HG02970 (cell line): ENCODE results near the gene ITGAL.

ENCODE experiments used
- ATAC-seq: cut with Tn5 transposase; IDR thresholded peaks from one replicate; pipeline ENCODE4 v1.9.1; 2021; ENCODE audit warnings: mild to moderate bottlenecking, moderate library complexity, moderate number of reproducible peaks; ENCODE audit not compliant: unreplicated experiment, low FRiP score

ITGAL gene

DNA sequence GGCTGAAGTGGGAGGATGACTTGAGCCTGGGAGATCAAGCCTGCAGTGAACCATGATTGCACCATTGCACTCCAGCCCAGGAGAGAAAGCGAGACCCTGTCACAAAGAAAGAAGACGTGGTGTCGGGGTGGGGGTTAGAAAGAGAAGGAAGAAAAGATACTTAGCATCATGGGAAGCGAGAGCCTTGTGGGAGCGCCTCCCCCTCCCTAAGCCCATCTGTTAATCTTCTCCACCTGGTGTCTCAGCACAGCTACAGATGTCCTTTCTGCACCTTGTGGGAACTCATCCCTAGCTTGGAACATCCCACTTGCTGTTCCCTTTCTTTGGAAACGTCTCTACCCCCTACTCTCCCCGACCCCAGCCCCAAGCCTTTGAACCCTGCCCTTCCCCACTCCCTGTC, 93.0 kb downstream of the ITGAL start:
- ATAC-seq = no peak

GRCh38 chr16:30565984-30566383, 93.4 kb downstream of the ITGAL start:
- ATAC-seq = no peak

DNA sequence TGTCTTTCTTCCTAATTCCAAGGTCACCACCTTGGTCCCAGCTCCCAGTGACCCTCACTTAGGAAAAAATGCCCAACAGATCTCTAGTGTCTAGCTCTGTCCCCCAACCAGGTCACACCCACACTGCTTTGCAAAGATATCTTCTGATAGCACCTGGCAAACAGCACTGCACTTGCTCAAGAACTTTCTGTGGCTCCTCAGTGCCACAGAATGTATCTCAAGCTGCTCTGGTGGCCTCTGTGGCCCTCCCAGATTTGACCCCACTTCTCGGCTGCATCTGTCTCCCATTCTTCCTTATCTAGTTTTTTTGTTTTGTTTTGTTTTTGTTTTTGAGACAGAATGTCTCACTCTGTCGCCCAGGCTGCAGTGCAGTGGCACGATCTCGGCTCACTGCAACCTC, 94.0 kb downstream of the ITGAL start:
- ATAC-seq = no peak

GRCh38 chr16:30567160-30567990, 94.8 kb downstream of the ITGAL start:
- ATAC-seq = no peak

DNA sequence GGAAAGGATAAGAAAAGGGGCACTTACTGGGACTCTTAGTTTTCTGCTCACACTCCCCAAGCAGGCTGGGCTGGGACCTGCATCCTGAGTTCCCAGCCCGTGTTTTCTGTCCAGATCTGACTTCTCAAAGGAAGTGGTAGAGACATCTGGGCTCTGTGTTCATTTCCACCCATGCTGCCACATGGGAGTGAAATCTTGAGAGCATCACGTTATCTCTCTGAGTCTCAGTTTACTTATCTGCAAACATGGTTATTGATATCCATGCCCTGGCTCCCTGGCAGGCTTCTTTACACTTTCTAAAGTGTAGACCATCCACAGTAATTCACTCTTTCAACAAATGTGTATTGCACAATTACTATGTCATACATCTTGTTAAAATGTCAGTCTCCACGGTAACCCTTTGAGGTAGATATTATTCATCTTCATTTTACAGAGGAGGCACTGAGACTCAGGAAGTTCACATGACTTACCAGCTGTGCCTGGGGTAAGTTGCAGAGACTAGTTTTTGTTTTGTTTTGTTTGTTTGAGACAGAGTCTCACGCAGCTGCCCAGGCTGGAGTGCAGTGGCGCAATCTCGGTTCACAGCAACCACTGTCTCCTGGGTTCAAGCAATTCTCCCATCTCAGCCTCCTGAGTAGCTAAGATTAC, 95.6 kb downstream of the ITGAL start:
- ATAC-seq = no peak

GRCh38 chr16:30569281-30569680, 96.7 kb downstream of the ITGAL start:
- ATAC-seq = no peak

DNA sequence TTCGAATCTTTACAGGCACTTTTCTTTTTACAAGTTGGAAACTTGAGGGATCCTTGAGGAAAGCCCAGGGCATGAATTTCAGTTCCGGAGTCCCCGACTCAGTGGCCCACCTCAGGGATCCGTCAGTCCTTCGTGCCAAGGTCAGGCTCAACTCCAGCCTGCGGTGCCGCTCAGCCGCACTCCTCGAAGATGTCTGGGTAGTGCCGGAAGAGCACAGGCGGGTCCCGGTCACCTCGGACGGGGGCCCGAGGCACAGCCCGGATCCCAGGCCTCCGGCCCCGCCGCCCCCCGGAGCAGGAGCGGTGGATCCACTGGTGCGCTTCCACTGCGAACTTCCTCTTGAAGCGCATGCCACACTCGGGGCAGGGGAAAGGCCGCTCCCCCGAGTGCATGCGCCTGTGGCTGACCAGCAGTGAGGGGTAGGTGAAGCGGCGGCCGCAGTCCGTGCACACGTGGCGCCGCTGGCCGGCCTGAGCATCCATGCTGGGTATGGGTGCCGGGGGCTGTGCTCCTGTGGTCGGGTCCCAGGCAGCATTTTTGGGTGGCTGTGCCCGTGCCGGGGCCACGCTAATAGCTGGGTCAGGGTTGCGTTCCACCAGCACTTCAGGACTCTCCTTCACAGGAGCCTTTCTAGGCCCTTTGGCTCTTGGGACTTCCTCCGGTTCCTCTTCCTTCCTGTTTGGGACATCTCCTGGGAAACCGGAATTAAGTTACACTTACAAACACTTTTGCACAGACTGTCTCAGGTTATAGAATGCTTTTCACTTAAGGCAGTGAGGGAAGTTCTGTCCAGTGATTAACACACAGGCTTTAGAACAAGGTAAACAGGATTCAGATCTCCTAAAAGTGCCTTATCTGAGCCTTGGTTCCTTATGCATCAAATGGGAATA, 97.4 kb downstream of the ITGAL start:
- ATAC-seq = no peak

DNA sequence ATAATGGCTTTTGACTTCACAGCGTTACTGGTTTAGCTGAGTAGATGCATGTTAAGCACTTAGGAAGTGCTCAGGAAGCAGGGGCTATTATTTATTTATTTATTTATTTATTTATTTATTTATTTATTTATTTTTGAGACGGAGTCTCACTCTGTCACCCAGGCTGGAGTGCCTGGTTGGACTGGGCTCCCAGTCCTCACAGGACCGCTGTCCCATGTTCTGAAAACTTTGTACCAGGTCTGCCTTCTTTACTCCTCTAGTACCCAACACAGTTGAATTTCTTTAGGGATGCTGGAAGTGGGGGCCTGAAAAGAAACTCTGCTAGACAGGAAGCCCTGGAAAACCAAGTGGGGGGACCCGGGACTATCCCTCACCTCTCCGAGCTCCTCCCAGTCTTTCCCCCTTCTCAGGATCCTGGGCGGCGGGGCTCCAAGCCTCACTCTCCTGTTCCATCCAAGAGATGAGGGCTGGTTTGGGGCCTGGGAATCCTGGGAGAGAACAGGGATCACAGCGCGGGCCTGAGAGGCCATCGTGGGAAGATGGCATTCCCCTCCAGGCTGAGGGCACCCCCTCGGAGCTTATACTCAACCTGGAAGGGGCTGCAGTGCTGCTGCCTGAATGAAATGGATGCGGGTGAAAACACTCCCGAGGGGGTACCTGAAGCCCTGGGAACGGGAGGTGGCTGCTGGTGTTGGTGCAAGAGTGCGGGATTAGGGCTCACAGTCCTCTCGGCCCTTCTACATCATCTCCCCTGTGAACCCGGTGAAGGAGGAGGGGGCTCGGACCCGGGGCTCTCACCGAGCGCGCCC, 98.3 kb downstream of the ITGAL start:
- ATAC-seq = no peak

DNA sequence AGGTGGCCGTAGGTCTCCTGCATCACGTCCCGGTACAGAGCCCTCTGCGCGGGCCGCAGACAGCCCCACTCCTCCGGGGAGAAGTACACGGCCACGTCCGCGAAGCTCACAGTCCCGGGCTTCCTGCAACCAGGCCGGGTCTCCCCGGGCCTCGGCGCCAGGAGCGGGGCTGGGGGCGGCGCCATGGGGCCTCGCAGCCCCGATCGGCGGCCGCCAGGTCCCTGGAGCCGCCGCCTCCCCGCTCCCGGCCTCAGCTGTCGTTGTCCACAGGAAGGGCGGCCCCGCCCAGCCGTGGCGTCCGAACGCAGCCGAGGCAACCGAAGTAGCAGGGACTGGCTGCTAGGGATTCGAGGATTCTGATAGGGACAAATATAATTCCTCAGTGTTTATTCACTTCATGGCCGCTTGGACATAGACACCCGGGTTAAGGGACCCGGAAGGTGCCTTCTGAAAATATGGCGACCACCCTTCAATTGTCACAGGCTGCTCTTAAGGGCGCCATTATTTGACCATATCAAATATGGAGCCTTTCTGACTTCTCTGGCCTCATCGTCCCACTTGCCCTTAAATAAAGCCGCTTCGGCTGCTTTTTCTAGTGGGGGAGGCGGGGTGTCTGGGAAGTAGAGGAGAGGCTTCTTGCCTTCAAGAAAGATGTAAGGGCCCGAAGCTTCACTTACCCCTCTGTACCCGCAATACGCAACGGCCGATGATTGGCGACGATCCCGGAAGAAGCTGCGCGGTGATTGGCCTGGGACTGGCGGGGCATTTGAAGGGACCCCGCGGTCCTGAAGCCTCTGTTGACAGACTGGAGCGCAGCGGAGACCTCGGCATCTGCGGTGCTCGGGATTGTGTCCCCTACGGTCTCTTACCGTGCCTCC, 99.1 kb downstream of the ITGAL start, which contains the start of gene ZNF688:
ZNF688 (minus strand) TSS at position 270 of the 878 bp plus-strand sequence; CDS start at position 185, 85 bp downstream.
- peak; percentile 61 for ATAC-seq
